AG20443 (cell line): ENCODE measurements around the gene MAPKAPK3.
"Not testable (repeated sequence)": the region's sequence is repeated elsewhere in the genome, so short reads cannot be mapped to it uniquely, and the experiment has no call there.

ENCODE experiments used
- DNase-seq: peaks from one replicate; pipeline ENCODE4 v3.0.0; 2012; ENCODE audit warnings: low spot score, mixed read lengths

The MAPKAPK3 gene

DNA sequence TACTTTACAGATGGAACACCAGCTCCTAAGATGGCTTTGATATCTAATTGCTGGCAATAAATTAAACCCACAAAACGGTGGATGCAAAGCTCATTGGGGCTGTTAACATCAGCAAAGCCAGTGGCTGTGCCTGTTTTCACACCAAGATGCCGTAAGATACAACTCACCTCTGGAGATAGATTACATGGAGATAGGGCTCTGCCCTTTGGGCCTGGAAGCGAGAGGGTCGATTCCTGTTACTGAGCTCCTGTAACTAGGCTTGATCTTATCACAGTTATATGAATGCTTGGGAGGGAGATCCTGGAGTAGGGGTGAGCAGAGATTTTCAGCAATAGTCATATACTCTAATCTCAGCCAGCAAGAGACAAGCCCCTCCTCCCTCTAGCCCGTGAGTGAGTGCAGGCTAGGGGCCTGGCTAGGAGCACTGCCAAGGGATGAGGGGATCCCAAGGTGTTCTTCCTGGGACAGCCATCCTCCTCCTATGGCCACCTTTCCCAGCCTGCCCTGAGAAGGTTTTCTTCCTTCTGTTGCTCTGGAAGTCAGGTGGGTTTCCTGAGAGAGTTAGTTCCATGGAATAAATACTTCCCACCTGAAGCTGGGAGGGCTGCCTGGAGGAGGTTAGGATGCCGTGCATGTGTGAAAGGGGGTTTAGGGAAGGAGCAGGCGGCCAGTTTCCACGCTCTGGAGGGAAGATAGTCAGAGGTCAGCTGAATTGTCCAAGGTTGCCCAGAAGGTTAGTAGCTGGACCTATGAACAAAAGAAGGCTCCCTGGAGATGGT is 39.7 kb downstream of the MAPKAPK3 start:
- no peak for DNase-seq

DNA sequence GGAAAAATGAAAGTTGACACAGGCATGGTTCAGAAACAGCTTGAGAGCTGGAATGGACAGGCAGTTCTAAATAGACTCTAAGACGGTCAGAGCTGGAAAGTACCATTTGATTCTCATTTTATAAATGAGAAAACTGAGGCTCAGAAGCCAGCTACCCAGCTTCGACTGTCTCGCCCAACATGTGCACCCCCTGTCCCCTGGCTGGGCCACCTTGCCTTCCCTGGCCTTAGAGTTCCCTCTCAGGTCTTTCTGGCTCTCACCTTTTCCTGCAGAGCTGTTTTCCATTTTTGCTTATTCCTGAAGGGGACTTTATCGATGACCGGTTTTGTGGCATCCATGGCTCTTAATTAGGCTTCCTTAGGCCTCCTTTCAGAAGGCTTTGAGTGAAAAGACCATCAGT is 40.5 kb downstream of the MAPKAPK3 start:
- no peak for DNase-seq

DNA sequence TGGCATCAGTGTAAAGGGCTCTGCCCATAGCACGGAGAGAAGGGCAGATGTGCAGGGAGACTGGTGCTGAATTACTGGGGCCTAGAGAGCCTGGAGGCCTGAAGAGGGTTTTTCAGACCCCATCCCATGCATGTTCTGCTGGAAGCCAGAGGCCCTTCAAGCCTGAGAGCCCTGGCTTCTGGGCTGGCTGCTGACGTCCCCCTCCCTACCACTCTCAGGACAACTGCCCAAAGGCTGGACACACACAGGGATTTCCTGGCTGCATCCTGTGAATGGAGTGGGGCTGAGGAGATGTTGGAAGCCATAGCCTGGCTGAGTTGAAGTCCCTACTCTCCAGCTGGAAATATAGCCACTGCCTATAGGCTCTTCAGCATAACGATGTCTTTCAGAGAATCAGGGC is 40.9 kb downstream of the MAPKAPK3 start:
- no peak for DNase-seq

DNA sequence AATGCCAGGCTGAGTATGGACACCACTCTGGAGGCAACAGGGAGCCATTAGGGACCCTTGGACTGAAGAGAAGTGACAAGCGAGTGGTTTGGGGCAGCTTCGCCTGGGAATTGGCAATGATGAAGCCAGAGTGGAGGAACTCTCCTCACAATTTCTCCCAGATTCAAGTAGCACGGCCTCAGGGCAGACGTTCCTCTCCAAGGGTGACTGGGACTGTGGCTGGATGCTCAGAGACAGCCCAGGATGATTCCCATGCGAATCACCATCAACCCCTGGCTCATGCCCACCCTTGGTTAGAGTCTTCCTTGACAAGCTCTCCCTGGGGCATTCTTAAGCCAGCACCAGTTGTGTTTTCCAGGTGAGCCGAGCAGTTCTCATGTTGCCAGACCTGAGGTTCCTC is 41.5 kb downstream of the MAPKAPK3 start:
- peak; percentile 52 for DNase-seq

DNA sequence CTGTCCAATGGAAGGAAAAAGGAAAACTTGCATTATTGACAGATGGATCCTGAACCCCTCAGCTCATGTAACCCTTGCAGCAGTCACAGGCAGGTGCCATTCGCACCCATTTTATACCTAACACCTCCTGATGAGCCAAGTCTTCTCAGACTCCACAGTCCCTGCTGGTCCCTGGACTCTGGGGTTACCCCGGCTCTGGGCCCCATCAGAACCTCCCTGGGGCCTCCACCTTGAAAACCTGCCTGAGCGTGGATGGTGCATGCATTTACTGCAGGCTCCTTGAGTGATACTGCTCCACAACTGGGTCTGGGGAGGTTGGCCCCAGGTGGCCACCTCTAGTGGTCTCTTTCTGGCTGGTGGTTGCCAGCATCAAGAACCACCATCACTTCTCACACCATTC is 41.9 kb downstream of the MAPKAPK3 start:
- no peak for DNase-seq

DNA sequence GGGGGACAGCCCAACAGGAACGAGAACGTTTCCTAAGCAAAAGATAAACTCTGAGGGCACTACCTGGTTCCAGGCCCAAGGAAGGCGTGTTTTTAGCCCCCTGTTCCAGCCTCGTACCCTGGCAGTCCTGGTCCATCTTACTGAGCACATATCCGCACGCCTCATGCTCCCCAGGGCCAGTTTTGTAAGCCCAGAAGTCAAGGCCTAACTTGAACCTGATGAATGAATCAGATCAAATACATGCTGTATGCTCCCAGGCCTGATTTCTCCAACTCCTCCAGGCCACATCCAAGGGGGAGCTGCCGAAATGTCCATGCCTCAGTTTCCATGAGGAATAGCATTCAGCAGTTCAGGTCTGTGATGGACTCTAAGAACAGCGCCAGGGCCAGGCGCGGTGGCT is 43.4 kb downstream of the MAPKAPK3 start:
- no peak for DNase-seq

DNA sequence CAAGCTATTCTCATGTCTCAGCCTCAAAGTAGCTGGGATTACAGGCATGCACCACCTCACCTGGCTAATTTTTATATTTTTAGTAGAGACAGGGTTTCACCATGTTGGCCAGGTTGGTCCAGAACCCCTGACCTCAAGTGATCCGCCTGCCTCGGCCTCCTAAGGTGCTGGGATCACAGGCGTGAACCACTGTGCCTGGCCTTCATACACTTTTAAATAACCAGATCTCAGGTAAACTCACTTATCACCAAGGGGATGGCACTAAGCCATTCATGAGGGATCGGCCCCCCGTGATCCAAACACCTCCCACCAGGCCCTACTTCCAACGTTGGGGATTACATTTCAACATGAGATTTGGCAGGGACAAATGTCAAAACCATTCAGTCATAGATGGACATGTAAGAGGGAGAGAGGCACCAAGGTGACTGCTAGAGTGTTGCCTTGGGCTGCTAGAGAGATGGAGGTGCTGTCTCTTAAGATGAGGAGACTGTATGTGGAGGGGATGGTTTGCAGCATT is 44.4 kb downstream of the MAPKAPK3 start:
- DNase-seq = no peak

DNA sequence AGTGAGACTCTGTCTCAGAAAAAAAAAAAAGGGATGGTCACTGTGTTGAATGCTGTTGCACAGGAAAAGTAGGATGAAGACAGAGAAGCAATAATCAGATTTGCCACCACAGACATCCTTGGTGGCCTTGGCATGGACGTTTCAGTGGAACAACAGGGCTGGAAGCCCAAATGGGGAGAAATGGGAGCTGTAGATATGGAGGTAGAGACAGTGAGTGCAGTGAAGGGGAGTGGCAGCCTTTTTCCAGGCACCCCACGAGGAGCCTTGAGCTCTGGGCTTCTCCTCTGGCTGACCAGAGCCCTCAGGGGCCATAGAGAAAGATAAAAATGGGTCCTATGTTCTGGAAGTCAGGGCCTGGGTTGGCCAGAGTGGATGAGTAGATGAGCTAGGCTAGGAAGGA is 45.5 kb downstream of the MAPKAPK3 start:
- no peak for DNase-seq

DNA sequence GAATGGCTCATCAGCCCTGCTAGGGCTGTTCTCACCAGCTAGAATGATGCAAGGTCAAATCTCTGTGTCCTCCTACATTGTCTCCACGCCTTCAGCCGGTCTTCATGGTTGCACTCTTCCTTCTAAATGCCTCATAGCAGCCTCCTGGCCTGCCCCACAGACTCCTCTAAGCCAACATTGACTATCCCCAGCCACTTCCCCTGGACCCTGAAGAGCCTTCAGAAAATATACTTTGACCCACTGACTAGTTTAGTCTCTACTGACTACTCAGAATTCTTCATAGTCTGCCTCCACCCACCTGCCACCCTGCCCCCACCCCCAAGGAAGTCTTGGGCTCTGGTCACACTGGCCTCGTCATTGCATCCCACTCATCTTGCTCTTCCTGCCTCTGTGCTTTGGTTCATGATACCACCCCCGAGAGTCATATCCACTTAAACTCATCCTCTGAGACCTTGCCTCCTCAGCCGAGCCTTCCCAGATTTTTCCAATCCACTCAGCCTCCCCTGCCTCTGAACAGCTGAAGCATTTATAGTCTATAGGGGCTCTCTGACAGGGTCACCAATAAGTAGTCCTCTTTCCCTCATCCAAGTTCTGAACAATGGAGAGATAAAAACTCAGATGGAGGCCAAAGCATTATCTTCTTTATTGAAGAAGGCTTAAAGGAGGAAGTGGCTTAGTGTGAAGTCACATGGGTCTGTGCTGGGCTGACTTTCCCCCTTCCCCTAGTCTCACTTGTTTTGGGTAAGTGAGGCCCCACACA is 48.3 kb downstream of the MAPKAPK3 start:
- no peak for DNase-seq

DNA sequence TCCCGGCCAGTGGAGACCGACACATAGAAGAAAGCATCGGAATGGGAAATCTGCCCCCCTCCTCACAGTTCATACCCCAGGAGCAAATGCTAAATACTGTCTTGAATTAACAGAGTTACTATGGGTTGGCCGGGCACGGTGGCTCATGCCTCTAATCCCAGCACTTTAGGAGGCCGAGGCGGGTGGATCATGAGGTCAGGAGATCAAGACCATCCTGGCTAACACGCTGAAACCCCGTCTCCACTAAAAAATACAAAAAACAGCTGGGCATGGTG is 48.8 kb downstream of the MAPKAPK3 start:
- DNase-seq = not testable (repeated sequence)

DNA sequence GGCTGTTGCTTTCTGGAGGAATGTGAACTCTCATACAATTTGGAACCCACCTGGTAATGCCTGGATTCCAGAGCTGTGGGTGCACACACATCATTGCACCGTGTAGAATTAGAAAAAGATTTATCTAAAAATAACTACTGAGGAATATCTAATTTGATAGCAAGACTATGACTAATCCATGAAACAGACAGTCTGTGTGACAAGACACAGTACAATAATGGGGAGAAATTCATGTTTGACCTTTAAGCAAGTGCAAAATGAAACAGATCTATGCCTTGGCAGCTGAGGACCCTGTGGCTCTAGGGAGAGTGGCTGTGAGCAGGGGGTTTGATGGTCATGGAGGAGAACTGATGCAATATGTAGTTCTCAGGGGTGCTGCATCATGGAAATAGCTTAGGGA is 49.9 kb downstream of the MAPKAPK3 start:
- DNase-seq = no peak

DNA sequence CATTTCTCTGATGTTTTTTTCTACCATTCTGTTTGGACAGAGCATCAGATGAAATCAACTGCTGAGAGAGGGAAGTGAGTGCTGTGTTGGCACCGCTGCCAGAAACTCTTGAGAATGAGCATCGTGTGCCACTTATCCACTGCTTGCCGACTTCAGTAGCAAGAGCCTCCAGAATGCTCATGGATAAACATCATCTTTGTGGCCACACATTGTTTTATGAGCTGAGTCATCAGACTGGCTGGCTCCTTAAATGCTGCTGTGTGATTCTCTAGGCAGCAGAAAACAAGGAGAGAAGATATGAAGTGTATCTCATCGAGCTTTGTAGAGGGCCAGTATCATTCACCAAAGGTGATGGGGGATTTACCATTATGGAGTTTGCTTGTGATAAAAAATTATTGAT is 54.4 kb downstream of the MAPKAPK3 start:
- peak; percentile 86 for DNase-seq

DNA sequence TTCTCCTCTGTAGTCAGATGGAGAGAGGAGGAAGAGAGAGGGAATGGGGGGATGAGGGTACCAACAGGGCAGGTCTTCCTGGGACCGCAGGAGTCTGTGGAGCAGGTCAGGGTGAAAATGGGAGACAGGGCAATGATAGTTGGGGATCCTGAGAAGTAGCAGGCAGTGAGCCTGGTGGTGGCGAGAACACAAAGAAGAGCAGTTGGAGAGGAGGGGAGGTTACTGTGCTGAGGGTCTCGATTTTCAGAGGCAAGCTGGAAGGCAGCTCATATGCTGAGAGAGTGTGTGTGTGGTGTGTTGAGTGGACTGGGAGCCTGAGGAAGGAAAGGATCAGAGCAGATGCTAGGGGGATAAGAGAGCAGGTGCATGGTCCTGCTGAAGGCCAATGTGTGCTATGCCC is 55.7 kb downstream of the MAPKAPK3 start:
- DNase-seq = no peak

DNA sequence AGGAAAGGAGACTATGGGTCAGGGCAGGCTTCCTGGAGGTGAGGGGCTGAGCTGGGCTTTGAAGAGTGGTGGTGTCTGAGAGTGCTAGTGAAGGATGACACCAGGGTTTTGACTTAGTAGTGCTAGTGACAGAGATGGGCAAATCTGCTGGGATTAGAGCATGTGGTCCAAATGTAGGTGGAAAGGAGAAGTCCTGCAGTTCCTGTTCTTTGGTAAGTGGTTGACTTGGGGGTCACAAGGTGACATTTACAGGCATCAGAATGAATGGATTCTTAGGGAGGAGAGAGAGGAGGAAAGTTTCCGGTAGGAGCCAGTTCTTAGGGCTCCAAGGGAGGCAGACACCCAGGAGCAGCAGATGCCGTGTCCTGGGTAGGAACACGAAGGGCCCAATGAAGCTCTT is 57.0 kb downstream of the MAPKAPK3 start:
- no peak for DNase-seq

DNA sequence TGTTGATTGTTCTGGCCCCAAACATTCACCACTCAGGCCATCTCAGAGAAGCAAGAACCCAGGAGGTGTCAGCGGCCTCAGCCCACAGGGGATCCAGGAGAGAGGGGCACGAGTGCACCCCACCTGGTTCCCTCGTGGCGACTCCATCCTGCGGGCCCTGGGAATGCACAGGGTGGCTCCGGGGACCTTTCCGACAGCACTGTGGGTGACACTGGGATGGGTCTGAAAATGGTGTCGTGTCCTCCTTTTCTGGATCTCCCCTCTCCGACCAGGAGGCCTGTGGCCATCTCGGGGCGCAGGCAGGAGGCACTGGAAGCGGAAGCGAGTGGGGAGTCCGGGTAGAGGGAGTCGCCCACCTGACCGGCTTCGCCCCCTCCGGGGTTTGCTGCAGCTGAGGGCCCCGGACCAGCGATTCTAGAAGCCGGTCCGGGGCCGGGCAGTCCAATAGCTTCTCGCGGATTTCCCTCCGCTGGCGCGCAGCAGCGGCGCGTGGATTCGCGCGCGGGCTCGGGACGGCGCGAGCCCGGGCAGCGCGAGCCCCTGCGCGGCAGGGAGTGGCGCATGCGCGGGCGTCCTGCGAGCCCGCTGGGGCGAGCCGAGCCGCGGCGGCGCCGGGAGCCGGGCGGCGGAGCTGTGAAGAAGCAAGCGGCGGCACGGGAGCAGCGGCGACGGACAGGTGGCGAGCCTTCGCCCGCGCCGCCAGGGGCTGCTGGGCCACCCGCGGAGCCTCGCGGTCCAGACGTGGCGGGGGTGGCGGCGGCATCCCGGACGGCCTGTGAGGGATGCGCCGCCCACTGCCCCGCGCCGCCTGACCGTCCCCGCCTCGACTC is 57.6 kb downstream of the MAPKAPK3 start, which contains the start of gene DOCK3:
Gene DOCK3, plus strand, starts transcription at position 579 of the 830 bp plus-strand sequence. CDS start 337 bp downstream, outside the sequence.
- DNase-seq = peak; percentile 96

DNA sequence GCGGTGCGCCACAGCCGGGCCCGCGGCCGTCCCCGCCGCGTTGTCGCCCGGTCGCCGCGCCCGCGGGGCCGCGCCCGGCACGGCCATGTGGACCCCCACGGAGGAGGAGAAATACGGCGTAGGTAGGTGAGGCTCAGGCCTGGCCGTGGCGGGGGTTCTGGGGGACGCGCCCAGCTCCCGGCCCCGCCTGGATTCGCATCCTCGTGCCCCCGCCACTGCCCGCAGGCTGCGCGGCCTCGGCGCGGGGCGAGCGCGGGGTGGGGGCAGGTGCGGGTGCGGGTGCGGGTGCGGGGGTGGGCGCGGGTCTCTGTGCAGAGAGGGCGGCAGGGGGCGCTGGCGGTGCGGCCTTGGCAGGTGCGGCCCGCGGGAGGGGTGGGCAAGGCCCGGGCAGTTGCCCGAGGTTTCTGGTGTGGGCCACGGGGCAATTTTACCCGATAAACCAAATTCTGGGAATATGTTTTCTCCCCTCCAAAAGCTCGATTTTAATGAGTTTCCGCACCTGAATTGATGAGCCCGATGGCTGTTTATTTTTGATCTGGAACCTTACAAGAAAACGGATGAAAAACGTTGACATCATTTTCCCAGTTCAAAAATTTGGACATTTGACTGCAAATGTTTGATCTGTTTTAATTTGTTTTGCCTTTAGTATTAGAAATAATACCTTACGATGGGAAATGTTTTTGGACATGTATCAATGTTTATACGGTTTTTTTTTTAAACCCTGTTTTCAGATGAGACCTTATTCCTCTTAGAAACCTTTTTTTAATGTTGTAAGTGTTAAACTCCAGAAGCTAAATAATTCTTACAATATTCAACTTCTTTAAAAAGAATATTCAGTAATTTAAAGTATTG is 58.5 kb downstream of the MAPKAPK3 start:
- no peak for DNase-seq

DNA sequence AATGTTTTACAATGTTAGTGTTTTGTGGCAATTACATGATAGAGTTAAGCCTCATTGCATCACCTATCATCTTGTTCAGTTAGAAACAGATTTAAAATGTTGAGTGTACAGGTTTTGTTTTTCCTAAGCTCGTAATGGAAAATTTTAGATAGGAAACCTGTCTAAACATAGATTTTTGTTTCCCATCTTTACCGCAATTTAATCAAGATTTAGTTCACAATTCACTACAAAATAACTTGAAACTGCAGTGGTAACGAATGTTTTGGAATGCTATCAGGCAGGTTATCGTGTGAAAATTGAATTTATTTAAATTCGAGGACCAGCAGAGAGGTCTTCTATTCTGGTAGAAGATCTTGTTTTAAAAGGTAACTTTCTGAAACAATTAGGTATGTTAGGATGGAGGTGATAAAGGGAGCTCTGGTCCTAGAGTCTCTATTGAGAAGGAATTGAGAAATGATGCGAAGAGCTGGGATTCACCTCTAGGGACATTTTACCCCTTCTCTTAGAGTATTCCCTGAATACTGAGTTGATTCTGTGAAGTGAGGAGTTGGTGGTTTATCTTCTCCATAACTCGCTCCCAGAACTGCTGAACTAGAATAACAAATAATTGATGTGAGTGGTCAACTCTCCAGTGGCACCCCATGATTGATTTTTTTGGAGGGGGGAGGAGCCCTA is 59.2 kb downstream of the MAPKAPK3 start:
- no peak for DNase-seq

DNA sequence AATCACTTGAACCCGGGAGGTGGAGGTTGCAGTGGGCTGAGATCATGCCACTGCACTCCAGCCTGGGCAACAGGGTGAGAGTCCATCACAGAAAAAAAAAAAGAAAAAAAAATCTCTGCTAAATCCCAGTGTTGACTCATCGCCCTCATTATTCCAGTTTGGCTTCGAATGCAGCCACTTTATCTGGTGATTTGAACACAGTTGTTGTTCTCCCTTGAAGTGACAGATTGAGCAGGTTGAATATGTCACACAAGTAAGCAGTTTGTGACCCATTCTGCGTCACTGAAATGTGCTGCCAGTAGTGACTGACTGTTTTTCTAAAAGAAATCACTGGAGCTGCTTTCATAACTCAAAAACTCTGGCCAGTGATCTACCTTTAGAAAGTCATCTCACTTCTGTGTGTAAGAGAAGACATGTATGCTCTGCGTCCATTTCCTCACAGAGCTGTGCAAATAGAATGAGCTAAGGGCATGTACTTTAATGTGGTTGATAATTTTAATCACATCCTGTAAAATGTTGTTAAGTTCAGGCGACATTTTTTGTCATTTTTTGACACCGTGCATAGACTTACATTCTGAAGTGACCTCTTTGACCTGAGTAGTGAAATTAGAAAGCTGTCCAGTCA is 70.3 kb downstream of the MAPKAPK3 start:
- no peak for DNase-seq

DNA sequence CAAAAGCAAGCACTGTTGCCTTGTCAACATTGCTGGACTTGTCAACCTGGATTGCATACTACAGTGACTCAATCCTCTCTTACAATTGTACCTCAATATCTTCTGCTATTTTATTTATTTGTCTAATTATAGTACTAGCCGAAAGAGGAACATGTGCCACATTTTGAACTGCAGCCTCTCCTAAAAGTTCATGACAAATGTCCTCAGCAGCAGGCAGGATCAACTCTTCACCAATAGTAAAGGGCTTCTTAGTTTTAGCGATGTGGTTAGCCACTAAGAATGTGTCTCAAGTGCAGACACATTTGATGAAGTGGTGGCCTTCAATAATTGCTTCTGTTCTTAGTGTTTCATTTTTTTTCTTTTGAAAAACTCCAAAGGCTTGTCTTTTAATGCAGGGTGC is 71.0 kb downstream of the MAPKAPK3 start:
- no peak for DNase-seq

DNA sequence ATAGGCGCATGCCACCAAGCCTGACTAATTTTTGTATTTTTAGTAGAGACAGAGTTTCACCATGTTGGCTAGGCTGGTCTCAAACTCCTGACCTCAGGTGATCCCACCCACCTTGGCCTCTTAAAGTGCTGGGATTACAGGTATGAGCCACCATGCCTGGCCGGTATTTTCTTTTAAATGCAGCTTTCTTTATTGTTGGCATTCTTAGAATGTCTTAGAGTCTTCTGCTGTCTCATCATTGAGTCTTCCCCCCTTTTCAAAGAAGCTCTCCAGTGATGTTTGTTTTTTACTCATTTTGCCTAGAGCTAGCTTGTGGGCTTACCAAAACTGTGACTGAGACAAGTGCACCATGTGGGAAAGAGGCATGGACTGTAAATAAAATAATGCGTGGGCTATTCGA is 71.7 kb downstream of the MAPKAPK3 start:
- DNase-seq = not testable (repeated sequence)

DNA sequence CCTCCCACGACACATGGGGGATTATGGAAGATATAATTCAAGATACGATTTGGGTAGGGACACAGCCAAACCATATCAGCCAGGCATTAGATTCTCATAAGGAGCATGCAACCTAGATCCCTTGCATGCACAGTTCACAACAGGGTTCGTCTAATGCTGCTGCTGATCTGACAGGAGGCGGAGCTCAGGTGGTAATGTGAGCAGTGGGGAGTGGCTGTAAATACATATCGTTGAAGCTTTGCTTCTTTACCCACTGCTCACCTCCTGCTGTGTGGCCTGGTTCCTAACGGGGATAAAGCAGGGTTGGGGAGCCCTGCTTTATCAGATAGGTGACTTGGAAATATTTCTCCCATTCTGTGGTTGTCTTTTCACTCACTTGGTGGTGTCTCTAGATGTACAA is 72.6 kb downstream of the MAPKAPK3 start:
- DNase-seq = no peak
